Transverse colon (tissue), 3 donors: ENCODE results near the gene MAP9.

Experiments used
- POLR2A ChIP-seq: fragments of 450-650 bp; IDR thresholded peaks from one replicate; pipeline ENCODE4 v1.6.1; 2016; ENCODE audit warnings: antibody characterized with exemption, mild to moderate bottlenecking, moderate library complexity
- TF ChIP-seq, protein P1 (sequence below), 5 experiments: fragments of 200-600 bp in 3 of 5; fragments of 450-650 bp in 2 of 5; sonication (generic) in 3 of 5; IDR thresholded peaks; 1 replicate in 2 of 5; 2 replicates in 3 of 5; pipeline ENCODE4 v1.5.1; 2016 to 2017; ENCODE audit warnings: antibody characterized with exemption in 5 of 5, inconsistent platforms in 3 of 5, mild to moderate bottlenecking in 2 of 5, moderate library complexity in 1 of 5

DNA sequence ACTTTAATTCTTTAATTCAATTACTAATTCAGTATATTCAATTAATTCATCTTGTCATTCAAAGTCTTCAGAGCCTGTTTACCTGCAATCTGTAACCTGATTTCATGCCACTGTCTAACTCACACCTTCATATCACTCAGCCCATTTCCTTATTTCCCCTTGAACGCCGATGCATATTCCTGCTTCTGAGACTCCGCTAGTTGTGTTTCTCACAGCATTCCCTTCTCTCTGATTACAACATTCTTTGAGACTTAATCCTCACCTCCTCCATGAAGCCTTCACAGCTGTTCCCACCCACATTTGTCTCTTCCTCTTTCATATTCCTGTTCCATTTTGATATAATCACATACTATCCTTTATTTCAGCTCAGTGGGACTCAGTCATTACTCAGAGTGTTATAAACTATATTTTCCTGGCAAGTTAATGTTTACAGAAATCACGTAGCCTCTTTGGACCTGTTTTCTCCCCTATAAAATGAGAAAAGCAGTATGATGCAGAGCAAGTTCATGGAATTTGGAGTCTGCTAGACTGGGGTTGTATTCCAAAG, 69.0 kb downstream of the MAP9 start:
- TF ChIP-seq, protein P1, sequence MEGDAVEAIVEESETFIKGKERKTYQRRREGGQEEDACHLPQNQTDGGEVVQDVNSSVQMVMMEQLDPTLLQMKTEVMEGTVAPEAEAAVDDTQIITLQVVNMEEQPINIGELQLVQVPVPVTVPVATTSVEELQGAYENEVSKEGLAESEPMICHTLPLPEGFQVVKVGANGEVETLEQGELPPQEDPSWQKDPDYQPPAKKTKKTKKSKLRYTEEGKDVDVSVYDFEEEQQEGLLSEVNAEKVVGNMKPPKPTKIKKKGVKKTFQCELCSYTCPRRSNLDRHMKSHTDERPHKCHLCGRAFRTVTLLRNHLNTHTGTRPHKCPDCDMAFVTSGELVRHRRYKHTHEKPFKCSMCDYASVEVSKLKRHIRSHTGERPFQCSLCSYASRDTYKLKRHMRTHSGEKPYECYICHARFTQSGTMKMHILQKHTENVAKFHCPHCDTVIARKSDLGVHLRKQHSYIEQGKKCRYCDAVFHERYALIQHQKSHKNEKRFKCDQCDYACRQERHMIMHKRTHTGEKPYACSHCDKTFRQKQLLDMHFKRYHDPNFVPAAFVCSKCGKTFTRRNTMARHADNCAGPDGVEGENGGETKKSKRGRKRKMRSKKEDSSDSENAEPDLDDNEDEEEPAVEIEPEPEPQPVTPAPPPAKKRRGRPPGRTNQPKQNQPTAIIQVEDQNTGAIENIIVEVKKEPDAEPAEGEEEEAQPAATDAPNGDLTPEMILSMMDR (IDR thresholded peaks at IDR 0.05), result no peak
- TF ChIP-seq POLR2A, result no peak
